HepG2 (cell line): ENCODE data around the gene PTMA. TPM values are rescaled to one million over a fixed set of nuclear protein-coding genes. Genes with fewer than 3 reads are reported as not detected.

Source experiments
- EED ChIP-seq: sonication (generic); formaldehyde crosslinking; IDR thresholded peaks from 2 replicates; pipeline ENCODE4 v1.5.0; 2020; ENCODE audit warnings: mild to moderate bottlenecking, missing genetic modification reagents
- HCFC1 ChIP-seq: fragments of 150-350 bp; IDR thresholded peaks from 2 replicates; pipeline ENCODE4 v1.6.1; 2014; ENCODE audit warnings: low read depth, low read length
- KAT8 ChIP-seq: IDR thresholded peaks from 2 replicates; pipeline ENCODE4 v1.6.1; 2016; ENCODE audit warnings: missing genetic modification reagents, missing compliant biosample characterization
- KIAA2018 ChIP-seq: sonication (generic); formaldehyde crosslinking; IDR thresholded peaks from 2 replicates; pipeline ENCODE4 v1.5.0; 2020; ENCODE audit warnings: mild to moderate bottlenecking, missing genetic modification reagents, borderline replicate concordance
- MED13 ChIP-seq: sonication (generic); formaldehyde crosslinking; IDR thresholded peaks from 2 replicates; pipeline ENCODE4 v1.5.0; 2020; ENCODE audit warnings: missing genetic modification reagents
- NCOA5 ChIP-seq: sonication (generic); formaldehyde crosslinking; IDR thresholded peaks from 2 replicates; pipeline ENCODE4 v1.4.0; 2020; ENCODE audit warnings: missing genetic modification reagents
- NKX3-1 ChIP-seq: sonication (generic); formaldehyde crosslinking; IDR thresholded peaks from 2 replicates; pipeline ENCODE4 v1.5.0; 2020; ENCODE audit warnings: missing genetic modification reagents
- NR2F6 ChIP-seq, 2 experiments: IDR thresholded peaks; 2 replicates each; pipeline ENCODE4 v1.6.1; 2016; ENCODE audit warnings: antibody characterized with exemption in 1 of 2, mild to moderate bottlenecking in 1 of 2
- RELA ChIP-seq: sonication (generic); formaldehyde crosslinking; IDR thresholded peaks from 2 replicates; pipeline ENCODE4 v1.4.0; 2020; ENCODE audit warnings: missing genetic modification reagents
- TEAD2 ChIP-seq: sonication (generic); formaldehyde crosslinking; IDR thresholded peaks from 2 replicates; pipeline ENCODE4 v1.9.0; 2021; ENCODE audit warnings: missing genetic modification reagents
- ZNF484 ChIP-seq: sonication (generic); formaldehyde crosslinking; IDR thresholded peaks from 2 replicates; pipeline ENCODE4 v1.5.1; 2020; ENCODE audit warnings: mild to moderate bottlenecking, low read depth, missing genetic modification reagents, borderline replicate concordance
- ZNF562 ChIP-seq: sonication (generic); formaldehyde crosslinking; IDR thresholded peaks from 2 replicates; pipeline ENCODE4 v1.8.0; 2022; ENCODE audit warnings: missing genetic modification reagents, borderline replicate concordance
- ZNF570 ChIP-seq: sonication (generic); formaldehyde crosslinking; IDR thresholded peaks from 2 replicates; pipeline ENCODE4 v1.4.0; 2020; ENCODE audit warnings: mild to moderate bottlenecking, missing genetic modification reagents, borderline replicate concordance
- ZNF841 ChIP-seq: sonication (generic); formaldehyde crosslinking; IDR thresholded peaks from 2 replicates; pipeline ENCODE4 v1.8.1; 2023; ENCODE audit warnings: missing genetic modification reagents, borderline replicate concordance
- polyA plus RNA-seq, 8 experiments: library from polyadenylated mRNA; depleted of rRNA in 3 of 8; stranded (reverse) in 7 of 8; unstranded in 1 of 8; fragments of >200 nt; fragmentation: Illumina TruSeq in 4 of 8; extraction: Trizol in 4 of 8; gene quantifications; 2 replicates each; pipeline versions ENCODE4 v1.2.1 to v1.2.3, GENCODE V29; 2011 to 2016; ENCODE audit warnings: low read depth in 4 of 8, missing spikeins in 1 of 8, mixed read lengths in 1 of 8; ENCODE audit not compliant: insufficient read depth in 1 of 8
- total RNA-seq, 5 experiments: library from RNA; depleted of rRNA; stranded (reverse); fragments of >200 nt; fragmentation: Illumina TruSeq; extraction: Trizol; gene quantifications; 2 replicates each; pipeline ENCODE4 v1.2.3, GENCODE V29; 2016; ENCODE audit warnings: low read depth in 1 of 5
- TF ChIP-seq, protein P1 (sequence below): sonication (generic); IDR thresholded peaks from 2 replicates; pipeline ENCODE4 v1.6.1; 2016; ENCODE audit warnings: low read depth, borderline replicate concordance
- TF ChIP-seq, protein P2 (sequence below): sonication (generic); formaldehyde crosslinking; IDR thresholded peaks from 2 replicates; pipeline ENCODE4 v1.4.0; 2020; ENCODE audit warnings: missing genetic modification reagents, mild to moderate bottlenecking, borderline replicate concordance

Gene PTMA
- total and polyA plus RNA-seq, 2 of the 13 experiments (the other 11 are each of a cell fraction or from before 2014, with no cell fraction given), result 190 to 1,086 TPM

DNA sequence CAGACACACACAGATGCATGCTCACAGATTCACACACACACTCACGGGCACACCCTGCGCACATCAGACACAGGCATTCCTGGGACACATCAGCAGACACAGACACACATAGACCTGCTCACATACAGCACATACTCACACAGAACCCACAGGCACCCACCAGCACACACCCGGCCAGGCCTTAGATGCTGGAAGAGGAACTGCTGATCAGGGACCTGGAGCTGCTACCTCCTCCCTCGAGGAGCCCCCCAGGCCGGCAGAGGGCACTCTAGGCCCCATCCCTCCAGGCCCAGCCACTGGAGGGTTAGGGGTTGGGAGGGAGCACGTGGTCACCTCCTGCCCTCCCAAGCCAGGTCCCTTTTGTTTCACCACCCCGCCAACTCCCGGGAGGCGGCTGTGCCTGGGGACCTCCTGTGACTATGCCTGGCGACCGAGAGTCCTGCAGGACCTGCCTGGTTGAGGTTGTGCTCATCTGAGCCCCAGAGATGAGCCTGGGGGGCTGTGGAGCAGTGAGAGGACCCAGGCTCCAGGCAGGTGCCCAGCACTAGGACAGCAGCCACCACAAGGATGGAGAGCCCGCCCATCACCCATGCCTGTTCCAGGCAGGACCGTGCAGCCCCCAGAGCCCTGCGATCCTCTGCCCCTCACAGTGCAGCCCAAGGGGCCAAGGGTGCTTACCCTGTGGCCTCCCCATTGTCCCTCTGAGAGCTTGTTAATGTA, 21.0 kb upstream of the PTMA start (continued):
- TF ChIP-seq ZNF570 (CRISPR knock-in tag) (no peak), KIAA2018 (CRISPR knock-in tag) (no peak), ZNF562 (no peak), NKX3-1 (CRISPR knock-in tag) (no peak), NR2F6 (IDR thresholded peaks at IDR 0.05) (no peak), NR2F6 (CRISPR knock-in tag; IDR thresholded peaks at IDR 0.05) (peak; percentile 84), RELA (CRISPR knock-in tag) (no peak; the same call in 1 of the 2 replicates), MED13 (no peak), KAT8 (CRISPR knock-in tag) (peak; percentile 85), HCFC1 (peak; percentile 33; the same call in 1 of the 2 replicates), TEAD2 (CRISPR knock-in tag) (no peak), ZNF841 (CRISPR knock-in tag) (no peak), EED (peak; percentile 58; the same call in 1 of the 2 replicates), ZNF484 (CRISPR knock-in tag) (no peak), NCOA5 (CRISPR knock-in tag) (no peak)
- TF ChIP-seq, protein P1, sequence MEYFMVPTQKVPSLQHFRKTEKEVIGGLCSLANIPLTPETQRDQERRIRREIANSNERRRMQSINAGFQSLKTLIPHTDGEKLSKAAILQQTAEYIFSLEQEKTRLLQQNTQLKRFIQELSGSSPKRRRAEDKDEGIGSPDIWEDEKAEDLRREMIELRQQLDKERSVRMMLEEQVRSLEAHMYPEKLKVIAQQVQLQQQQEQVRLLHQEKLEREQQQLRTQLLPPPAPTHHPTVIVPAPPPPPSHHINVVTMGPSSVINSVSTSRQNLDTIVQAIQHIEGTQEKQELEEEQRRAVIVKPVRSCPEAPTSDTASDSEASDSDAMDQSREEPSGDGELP, result no peak
- TF ChIP-seq, protein P2, sequence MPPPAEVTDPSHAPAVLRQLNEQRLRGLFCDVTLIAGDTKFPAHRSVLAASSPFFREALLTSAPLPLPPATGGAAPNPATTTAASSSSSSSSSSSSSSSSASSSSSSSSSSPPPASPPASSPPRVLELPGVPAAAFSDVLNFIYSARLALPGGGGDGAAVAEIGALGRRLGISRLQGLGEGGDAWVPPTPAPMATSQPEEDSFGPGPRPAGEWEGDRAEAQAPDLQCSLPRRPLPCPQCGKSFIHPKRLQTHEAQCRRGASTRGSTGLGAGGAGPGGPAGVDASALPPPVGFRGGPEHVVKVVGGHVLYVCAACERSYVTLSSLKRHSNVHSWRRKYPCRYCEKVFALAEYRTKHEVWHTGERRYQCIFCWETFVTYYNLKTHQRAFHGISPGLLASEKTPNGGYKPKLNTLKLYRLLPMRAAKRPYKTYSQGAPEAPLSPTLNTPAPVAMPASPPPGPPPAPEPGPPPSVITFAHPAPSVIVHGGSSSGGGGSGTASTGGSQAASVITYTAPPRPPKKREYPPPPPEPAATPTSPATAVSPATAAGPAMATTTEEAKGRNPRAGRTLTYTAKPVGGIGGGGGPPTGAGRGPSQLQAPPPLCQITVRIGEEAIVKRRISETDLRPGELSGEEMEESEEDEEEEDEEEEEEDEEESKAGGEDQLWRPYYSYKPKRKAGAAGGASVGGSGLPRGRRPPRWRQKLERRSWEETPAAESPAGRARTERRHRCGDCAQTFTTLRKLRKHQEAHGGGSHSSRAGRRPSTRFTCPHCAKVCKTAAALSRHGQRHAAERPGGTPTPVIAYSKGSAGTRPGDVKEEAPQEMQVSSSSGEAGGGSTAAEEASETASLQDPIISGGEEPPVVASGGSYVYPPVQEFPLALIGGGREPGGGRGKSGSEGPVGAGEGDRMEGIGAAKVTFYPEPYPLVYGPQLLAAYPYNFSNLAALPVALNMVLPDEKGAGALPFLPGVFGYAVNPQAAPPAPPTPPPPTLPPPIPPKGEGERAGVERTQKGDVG (CRISPR knock-in tag), result peak; percentile 37; the same call in 1 of the 2 replicates
